GM12878 (cell line): ENCODE measurements around the gene LITAF. TPM values are rescaled to one million over a fixed set of nuclear protein-coding genes. Genes with fewer than 3 reads are reported as not detected.

Experiments used
- ATAC-seq: fragments of 200-7000 bp; cut with Tn5 transposase; 3 replicates; pipeline ENCODE4 v1.9.1; 2020; ENCODE audit warnings: mild to moderate bottlenecking, moderate library complexity
- BruUV-seq: library from RNA; stranded (reverse); fragments of 400-500 nt; replicated peaks from 2 replicates; lab custom pipeline; 2021; lab: Mats Ljungman, UMichigan
- CTCF ChIA-PET: fragments of 300-600 bp; sonication (Branson Sonifier 250); formaldehyde crosslinking; extraction: SDS; loops from one replicate; lab custom pipeline; 2021; ENCODE audit warnings: inconsistent platforms; lab: Yijun Ruan, JAX
- POLR2A ChIA-PET: fragments of 350-600 bp; formaldehyde crosslinking; extraction: SDS; loops from one replicate; lab custom pipeline; 2021; ENCODE audit warnings: inconsistent platforms; lab: Charles Lee
- RAD21 ChIA-PET: fragments of 300-600 bp; sonication (Branson Sonifier 250); formaldehyde crosslinking; loops from one replicate; lab custom pipeline; 2023; ENCODE audit warnings: antibody characterized with exemption; ENCODE audit not compliant: unreplicated experiment; lab: Charles Lee
- SMC1A ChIA-PET: fragments of 300-600 bp; sonication (Branson Sonifier 250); formaldehyde crosslinking; loops from one replicate; lab custom pipeline; 2023; ENCODE audit not compliant: unreplicated experiment, uncharacterized antibody; lab: Charles Lee
- DNase-seq: peaks from one replicate; pipeline ENCODE4 v3.0.0-alpha.2; 2011; ENCODE audit warnings: low read depth, low spot score
- FAIRE-seq: peaks from 3 replicates; lab custom pipeline; 2011; peaks lifted over from hg19 to GRCh38; lab: Jason Lieb, UNC
- H2AFZ ChIP-seq: 2 replicates; pipeline ENCODE4 v1.6.0; 2011; ENCODE audit warnings: low read depth, low read length, control low read depth; ENCODE audit not compliant: control insufficient read depth
- H3K27ac ChIP-seq: 2 replicates; pipeline ENCODE4 v1.5.1; 2011; ENCODE audit warnings: control low read depth; ENCODE audit not compliant: control insufficient read depth, insufficient read depth
- H3K27me3 ChIP-seq, 2 experiments: replicated peaks in 1 of 2; 2 replicates each; pipeline versions ENCODE4 v1.6.0 to v1.6.1; 2011; ENCODE audit warnings: low read length in 1 of 2; ENCODE audit not compliant: control insufficient read depth in 2 of 2, insufficient read depth in 2 of 2
- H3K36me3 ChIP-seq, 2 experiments: 2 replicates each; pipeline ENCODE4 v1.5.1; 2011; ENCODE audit warnings: low read length in 1 of 2; ENCODE audit not compliant: control insufficient read depth in 2 of 2, insufficient read depth in 2 of 2
- H3K4me1 ChIP-seq: 2 replicates; pipeline ENCODE4 v1.6.1; 2011; ENCODE audit warnings: mild to moderate bottlenecking, low read length, moderate library complexity, mixed read lengths; ENCODE audit not compliant: control insufficient read depth, insufficient read depth
- H3K4me2 ChIP-seq: 2 replicates; pipeline ENCODE4 v1.6.0; 2011; ENCODE audit warnings: control low read depth; ENCODE audit not compliant: control insufficient read depth, insufficient read depth
- H3K4me3 ChIP-seq: fragments of 200-600 bp; sonication (generic); 2 replicates; pipeline ENCODE4 v1.5.1; 2016
- H3K79me2 ChIP-seq: 2 replicates; pipeline ENCODE4 v1.6.0; 2011; ENCODE audit warnings: low read length; ENCODE audit not compliant: control insufficient read depth, insufficient read depth
- H3K9ac ChIP-seq: 2 replicates; pipeline ENCODE4 v1.8.0; 2011; ENCODE audit warnings: low read length, control low read depth, mixed read lengths; ENCODE audit not compliant: control insufficient read depth, insufficient read depth
- H3K9me3 ChIP-seq: replicated peaks from 3 replicates; pipeline ENCODE4 v1.5.1; 2011; ENCODE audit warnings: mild to moderate bottlenecking, low read length; ENCODE audit not compliant: control insufficient read depth, insufficient read depth
- H4K20me1 ChIP-seq: 2 replicates; pipeline ENCODE4 v1.6.0; 2011; ENCODE audit not compliant: control insufficient read depth, insufficient read depth
- ATF7 ChIP-seq: fragments of 450-650 bp; IDR thresholded peaks from 2 replicates; pipeline ENCODE4 v1.6.1; 2016; ENCODE audit warnings: low read depth, mild to moderate bottlenecking
- BACH1 ChIP-seq: fragments of 450-650 bp; IDR thresholded peaks from 2 replicates; pipeline ENCODE4 v1.6.1; 2017; ENCODE audit warnings: mild to moderate bottlenecking, borderline replicate concordance
- EED ChIP-seq: sonication (generic); IDR thresholded peaks from 2 replicates; pipeline ENCODE4 v1.6.1; 2016; ENCODE audit warnings: antibody characterized with exemption, low read depth
- GATAD2B ChIP-seq: fragments of 450-650 bp; conservative IDR thresholded peaks from 2 replicates; pipeline ENCODE4 v1.6.1; 2017; ENCODE audit warnings: low read depth, mild to moderate bottlenecking, moderate library complexity
- KAT2A ChIP-seq: conservative IDR thresholded peaks from 2 replicates; pipeline ENCODE4 v1.6.1; 2011; ENCODE audit warnings: low read depth, low read length; ENCODE audit not compliant: control insufficient read depth
- SIN3A ChIP-seq: IDR thresholded peaks from 2 replicates; pipeline ENCODE4 v1.6.1; 2012; ENCODE audit warnings: low read depth, low read length, improper control_type of control experiment
- ZBED1 ChIP-seq: IDR thresholded peaks from 2 replicates; pipeline ENCODE4 v1.6.1; 2016; ENCODE audit warnings: borderline replicate concordance
- WGBS: methylation state at CpG from one replicate; pipeline ENCODE4 v1.1.6; 2016; ENCODE audit warnings: low lambda C conversion rate; ENCODE audit not compliant: insufficient replicate concordance, insufficient coverage; ENCODE audit errors: missing lambda C conversion rate; 5-methylcytosine and 5-hydroxymethylcytosine counted together
- in situ Hi-C: fragments of 300-500 bp; cut with MboI; formaldehyde crosslinking; loops from 9 replicates; pipeline ENCODE4 v1.14.3; 2018; ENCODE audit warnings: mixed read lengths
- intact Hi-C: fragments of 100-400 bp; cut with micrococcal nuclease; formaldehyde crosslinking; loops from one replicate; pipeline ENCODE4 v1.14.2; 2022; ENCODE audit not compliant: unreplicated experiment
- polyA plus RNA-seq, 11 experiments: library from polyadenylated mRNA; depleted of rRNA in 4 of 11; unstranded in 6 of 11; stranded (reverse) in 5 of 11; fragments of >200 nt; fragmentation: Nextera tagmentation in 4 of 11; fragmentation: Illumina TruSeq in 1 of 11; extraction: Ambion mirVana in 4 of 11; extraction: Trizol in 1 of 11; gene quantifications; 1 replicate in 1 of 11; 2 replicates in 10 of 11; pipeline versions ENCODE4 v1.2.1 to v1.2.3, GENCODE V29; 2011 to 2016; ENCODE audit warnings: inconsistent platforms in 2 of 11, missing spikeins in 2 of 11, low read depth in 1 of 11
- total RNA-seq, 4 experiments: library from RNA; depleted of rRNA in 3 of 4; stranded (reverse); fragments of >200 nt in 3 of 4; fragmentation: Illumina TruSeq in 1 of 4; extraction: Trizol in 1 of 4; gene quantifications; 2 replicates each; pipeline versions ENCODE4 v1.2.1 to v1.2.3, GENCODE V29; 2013 to 2021
- TF ChIP-seq, protein P1 (sequence below): fragments of 450-650 bp; IDR thresholded peaks from 2 replicates; pipeline ENCODE4 v1.6.1; 2017; ENCODE audit warnings: mild to moderate bottlenecking, moderate library complexity

The LITAF gene
- total and polyA plus RNA-seq, 10 of the 15 experiments (the other 5 are each of a cell fraction or from before 2014, with no cell fraction given) = 99.2 to 211 (median 147) TPM

DNA sequence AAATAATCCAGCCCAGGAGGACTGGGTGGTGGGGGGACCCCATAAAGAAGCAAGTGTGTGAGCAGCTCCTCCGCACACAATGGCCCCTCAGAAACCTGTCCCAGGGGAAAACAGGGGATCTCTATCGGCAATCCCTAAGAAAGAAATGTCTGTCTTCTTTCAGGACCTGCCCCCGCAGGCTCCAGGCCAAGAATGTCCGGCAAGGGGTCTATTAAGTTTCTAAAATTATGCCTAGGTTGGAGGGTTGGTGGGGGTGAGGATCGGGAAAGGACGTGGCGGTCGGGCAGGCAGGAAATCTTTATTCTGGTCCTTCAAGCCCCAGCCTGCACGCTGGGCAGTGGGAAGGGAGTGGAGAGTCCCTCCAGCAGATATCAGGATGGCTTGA lies 23.4 kb upstream of the LITAF start:
- Histone ChIP-seq H3K27ac (no peak overlapping the region), H3K79me2 (no peaks in the 10 kb centered on the region), H3K4me1 (peaks cover 27% of the 10 kb centered on the region), H3K9me3 (no peaks in the 10 kb centered on the region), H3K36me3 (no peaks in the 10 kb centered on the region), H3K9ac (no peak overlapping the region), H3K4me2 (no peak overlapping the region), H4K20me1 (no peaks in the 10 kb centered on the region), H3K4me3 (no peak overlapping the region), H3K27me3 (no peaks in the 10 kb centered on the region; a peak in 1 of 4 replicates), H2AFZ (no peak overlapping the region)
- intact Hi-C loops = no loop called here
- in situ Hi-C loops = no loop called here
- no peak for TF ChIP-seq SIN3A
- no peak for TF ChIP-seq KAT2A
- TF ChIP-seq, protein P1, sequence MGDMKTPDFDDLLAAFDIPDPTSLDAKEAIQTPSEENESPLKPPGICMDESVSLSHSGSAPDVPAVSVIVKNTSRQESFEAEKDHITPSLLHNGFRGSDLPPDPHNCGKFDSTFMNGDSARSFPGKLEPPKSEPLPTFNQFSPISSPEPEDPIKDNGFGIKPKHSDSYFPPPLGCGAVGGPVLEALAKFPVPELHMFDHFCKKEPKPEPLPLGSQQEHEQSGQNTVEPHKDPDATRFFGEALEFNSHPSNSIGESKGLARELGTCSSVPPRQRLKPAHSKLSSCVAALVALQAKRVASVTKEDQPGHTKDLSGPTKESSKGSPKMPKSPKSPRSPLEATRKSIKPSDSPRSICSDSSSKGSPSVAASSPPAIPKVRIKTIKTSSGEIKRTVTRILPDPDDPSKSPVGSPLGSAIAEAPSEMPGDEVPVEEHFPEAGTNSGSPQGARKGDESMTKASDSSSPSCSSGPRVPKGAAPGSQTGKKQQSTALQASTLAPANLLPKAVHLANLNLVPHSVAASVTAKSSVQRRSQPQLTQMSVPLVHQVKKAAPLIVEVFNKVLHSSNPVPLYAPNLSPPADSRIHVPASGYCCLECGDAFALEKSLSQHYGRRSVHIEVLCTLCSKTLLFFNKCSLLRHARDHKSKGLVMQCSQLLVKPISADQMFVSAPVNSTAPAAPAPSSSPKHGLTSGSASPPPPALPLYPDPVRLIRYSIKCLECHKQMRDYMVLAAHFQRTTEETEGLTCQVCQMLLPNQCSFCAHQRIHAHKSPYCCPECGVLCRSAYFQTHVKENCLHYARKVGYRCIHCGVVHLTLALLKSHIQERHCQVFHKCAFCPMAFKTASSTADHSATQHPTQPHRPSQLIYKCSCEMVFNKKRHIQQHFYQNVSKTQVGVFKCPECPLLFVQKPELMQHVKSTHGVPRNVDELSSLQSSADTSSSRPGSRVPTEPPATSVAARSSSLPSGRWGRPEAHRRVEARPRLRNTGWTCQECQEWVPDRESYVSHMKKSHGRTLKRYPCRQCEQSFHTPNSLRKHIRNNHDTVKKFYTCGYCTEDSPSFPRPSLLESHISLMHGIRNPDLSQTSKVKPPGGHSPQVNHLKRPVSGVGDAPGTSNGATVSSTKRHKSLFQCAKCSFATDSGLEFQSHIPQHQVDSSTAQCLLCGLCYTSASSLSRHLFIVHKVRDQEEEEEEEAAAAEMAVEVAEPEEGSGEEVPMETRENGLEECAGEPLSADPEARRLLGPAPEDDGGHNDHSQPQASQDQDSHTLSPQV = no peak
- no peak for TF ChIP-seq ZBED1
- no peak for TF ChIP-seq EED
- TF ChIP-seq GATAD2B = no peak
- no peak for TF ChIP-seq ATF7
- TF ChIP-seq BACH1 = no peak
- no TSS peak for BruUV-seq
- no peak for ATAC-seq
- 72% methylated on average over 9 of the region's 9 CpGs for WGBS
- CTCF ChIA-PET = no interaction called here
- SMC1A ChIA-PET = interaction anchor here (0.6 kb wide), 1 partner anchor 234 kb away, joined by 5 read pairs; no protein-coding TSS in a partner anchor
- no peak for FAIRE-seq
- POLR2A ChIA-PET = no interaction called here
- DNase-seq = no peak
- RAD21 ChIA-PET = interaction anchor here (0.9 to 1.0 kb wide), 2 partner anchors 33 to 78 kb away, joined by 3 read pairs; no protein-coding TSS in a partner anchor
